IgD-negative memory B cell (primary cell): ENCODE data around the gene SPA17. TPM values are rescaled to one million over a fixed set of nuclear protein-coding genes. Genes with fewer than 3 reads are reported as not detected.

ENCODE experiments used
- H3K27ac Mint-ChIP-seq, 3 donors: one replicate each; pipeline ENCODE4 v1.8.0; 2020 to 2022; ENCODE audit warnings: mild to moderate bottlenecking in 3 of 3, mixed read lengths in 3 of 3, moderate library complexity in 1 of 3
- H3K27me3 Mint-ChIP-seq: one replicate; pipeline ENCODE4 v1.8.0; 2021; ENCODE audit warnings: mixed read lengths
- H3K36me3 Mint-ChIP-seq: one replicate; pipeline ENCODE4 v1.8.0; 2020; ENCODE audit warnings: mild to moderate bottlenecking, mixed read lengths
- H3K4me1 Mint-ChIP-seq, 3 donors: one replicate each; pipeline ENCODE4 v1.8.0; 2020 to 2022; ENCODE audit warnings: mixed read lengths in 3 of 3, mild to moderate bottlenecking in 1 of 3
- H3K4me3 Mint-ChIP-seq, 4 donors: one replicate each; pipeline ENCODE4 v1.8.0; 2020 to 2022; ENCODE audit warnings: mild to moderate bottlenecking in 4 of 4, mixed read lengths in 4 of 4, moderate library complexity in 3 of 4
- H3K9me3 Mint-ChIP-seq, 3 donors: one replicate each; pipeline ENCODE4 v1.8.0; 2020 to 2021; ENCODE audit warnings: mixed read lengths in 3 of 3, mild to moderate bottlenecking in 1 of 3
- polyA plus RNA-seq: library from polyadenylated mRNA; unstranded; fragments of 300-500 nt; fragmentation: Illumina TruSeq; gene quantifications from one replicate; pipeline ENCODE4 v1.2.3, GENCODE V29; 2021

SPA17 gene
- 1.0 TPM for polyA plus RNA-seq

DNA sequence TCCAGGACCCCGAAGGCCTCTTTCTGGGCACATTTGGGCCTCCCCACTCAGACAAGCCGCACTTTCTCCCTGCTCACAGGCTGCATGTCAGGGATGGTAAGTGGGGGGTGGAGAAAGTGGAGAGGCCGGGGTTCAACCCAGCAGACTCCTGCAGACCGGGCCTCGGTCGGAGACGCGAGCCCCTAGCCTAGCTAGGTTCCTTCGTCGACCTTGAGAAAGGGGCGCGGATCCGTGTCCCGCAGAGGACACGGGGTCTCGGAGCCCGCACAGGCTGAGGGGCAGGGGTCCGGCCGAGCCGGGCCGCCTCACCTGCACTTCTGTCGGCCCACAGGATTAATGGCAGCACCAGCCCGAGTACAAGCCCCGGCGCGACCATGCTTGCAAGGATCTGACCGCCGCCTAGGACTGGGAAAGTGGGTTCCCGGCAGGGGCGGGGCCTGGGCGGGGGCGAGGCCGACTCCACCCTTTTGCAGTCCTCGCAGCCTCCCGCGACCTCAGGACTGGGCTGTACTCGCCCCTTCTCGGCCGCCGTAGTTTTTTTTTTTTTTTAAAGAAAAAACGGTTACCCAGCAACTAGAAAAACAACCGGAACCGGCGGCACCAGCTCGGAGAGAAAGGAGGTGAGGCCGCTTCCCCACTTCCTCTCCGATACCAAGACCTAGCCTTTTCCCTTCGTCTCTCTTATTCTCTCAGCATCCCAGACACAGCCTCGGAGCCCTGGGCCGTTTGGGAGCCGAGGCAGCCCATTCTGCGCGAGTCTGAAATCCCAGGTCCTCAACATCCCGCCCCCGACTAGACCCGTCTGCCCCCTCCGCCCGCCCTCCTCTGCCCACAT lies at the start of gene SPA17, which contains the start of gene SIAE:
Gene SPA17 (plus strand): TSS at position 572 of the 835 bp plus-strand sequence. CDS start 1,361 bp downstream, outside the sequence.
Gene SIAE (minus strand): TSS at position 407 of the 835 bp plus-strand sequence. CDS start 31 bp downstream, at position 376.
- Mint-ChIP-seq H3K9me3 (no peaks in the 10 kb centered on the region), H3K36me3 (peaks cover 2% of the 10 kb centered on the region), H3K27ac (peak within 1 kb of the TSS; percentile 99 to 100 (median 99))

DNA sequence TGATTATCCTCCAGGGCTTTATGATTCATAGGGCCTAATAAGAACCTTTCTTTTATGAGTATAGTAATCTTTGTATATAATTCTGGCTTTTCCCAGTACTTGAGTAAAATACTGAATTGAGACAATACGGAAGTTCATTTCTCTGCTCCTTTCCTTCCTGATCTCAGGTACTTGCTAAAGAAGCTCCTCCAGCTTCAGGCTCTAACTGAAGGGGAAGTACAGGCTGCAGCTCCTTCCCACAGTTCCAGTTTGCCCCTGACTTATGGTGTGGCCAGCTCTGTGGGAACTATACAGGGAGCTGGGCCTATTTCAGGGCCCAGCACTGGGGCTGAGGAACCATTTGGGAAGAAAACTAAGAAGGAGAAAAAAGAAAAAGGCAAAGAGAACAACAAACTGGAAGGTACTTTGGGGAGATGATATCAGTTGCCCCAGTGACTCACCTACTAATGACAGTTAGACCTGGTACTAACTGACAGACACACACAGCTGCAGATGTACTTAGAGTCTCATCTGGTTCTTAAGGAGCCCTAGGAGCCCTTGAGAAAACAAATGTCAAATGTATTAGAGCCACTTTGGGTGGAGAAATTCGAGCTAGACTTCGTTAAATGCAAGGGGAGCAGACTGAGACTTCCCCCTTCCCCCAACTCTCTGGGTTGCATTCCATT lies 48.1 kb upstream of the SPA17 start:
- peaks cover 20 to 23% (median 21%) of the 10 kb centered on the region in 3 donors for H3K4me1 Mint-ChIP-seq
- H3K9me3 Mint-ChIP-seq = no peaks in the 10 kb centered on the region
- H3K27me3 Mint-ChIP-seq = no peaks in the 10 kb centered on the region
- H3K36me3 Mint-ChIP-seq = peaks cover 6% of the 10 kb centered on the region
- H3K27ac Mint-ChIP-seq = peak overlapping the region in 1 of 3 donors; percentile 34
- H3K4me3 Mint-ChIP-seq = peak overlapping the region in 1 of 4 donors; percentile 43

More for the DNA sequence above, at the start of gene SPA17, which contains the start of gene SIAE:
- H3K27me3 Mint-ChIP-seq = no peaks in the 10 kb centered on the region
- peak within 1 kb of the TSS; percentile 89 to 98 (median 93) for H3K4me3 Mint-ChIP-seq
- H3K4me1 Mint-ChIP-seq = peaks cover 10 to 18% (median 16%) of the 10 kb centered on the region in 3 donors

DNA sequence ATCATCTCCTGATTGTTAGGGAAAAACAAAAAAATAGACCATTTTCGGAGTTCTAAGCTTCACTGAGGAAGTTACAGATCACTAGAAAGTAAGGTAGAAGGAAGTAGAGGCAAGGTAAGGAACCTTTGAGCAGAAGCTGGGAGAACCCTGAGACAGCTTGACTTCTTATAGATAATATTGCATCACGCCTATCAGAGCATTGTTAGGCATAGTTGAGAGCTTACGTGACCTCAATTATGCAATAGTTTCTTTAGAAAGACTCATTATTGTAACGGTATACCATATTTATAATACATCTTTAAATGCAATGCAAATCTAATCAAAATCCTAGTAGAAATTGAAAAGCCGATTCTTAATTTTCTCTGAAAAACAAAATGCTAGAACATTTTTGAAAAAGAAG lies 46.2 kb upstream of the SPA17 start:
- Mint-ChIP-seq H3K27ac (no peak overlapping the region), H3K36me3 (peaks cover 9% of the 10 kb centered on the region), H3K4me3 (peak overlapping the region in 1 of 4 donors; percentile 2), H3K9me3 (no peaks in the 10 kb centered on the region), H3K4me1 (peaks cover 17 to 19% (median 19%) of the 10 kb centered on the region in 3 donors), H3K27me3 (no peaks in the 10 kb centered on the region)

DNA sequence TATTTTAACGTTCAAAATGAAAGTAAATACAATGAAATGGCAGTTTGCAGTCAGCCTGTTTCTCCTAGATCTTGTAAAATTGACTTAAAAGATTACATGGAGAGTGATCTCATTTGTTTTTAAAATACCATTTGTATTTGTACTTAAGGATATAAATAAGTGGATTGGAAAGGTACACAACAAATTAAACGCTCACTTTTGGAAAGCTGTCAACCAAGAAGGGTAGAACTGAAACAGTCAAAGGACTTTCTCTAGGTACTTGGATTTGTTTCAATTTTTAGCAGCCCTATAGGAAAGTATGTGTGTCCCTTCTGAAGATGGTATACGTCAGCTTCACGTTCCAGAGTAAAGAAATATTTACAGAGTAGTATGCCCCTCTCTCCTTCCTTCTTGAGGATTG lies 43.7 kb upstream of the SPA17 start:
- H3K4me3 Mint-ChIP-seq = peak overlapping the region in 1 of 4 donors; percentile 37
- peaks cover 5 to 10% (median 6%) of the 10 kb centered on the region in 3 donors for H3K4me1 Mint-ChIP-seq
- no peaks in the 10 kb centered on the region for H3K27me3 Mint-ChIP-seq
- peaks cover 9% of the 10 kb centered on the region for H3K36me3 Mint-ChIP-seq
- no peaks in the 10 kb centered on the region for H3K9me3 Mint-ChIP-seq
- H3K27ac Mint-ChIP-seq = no peak overlapping the region

DNA sequence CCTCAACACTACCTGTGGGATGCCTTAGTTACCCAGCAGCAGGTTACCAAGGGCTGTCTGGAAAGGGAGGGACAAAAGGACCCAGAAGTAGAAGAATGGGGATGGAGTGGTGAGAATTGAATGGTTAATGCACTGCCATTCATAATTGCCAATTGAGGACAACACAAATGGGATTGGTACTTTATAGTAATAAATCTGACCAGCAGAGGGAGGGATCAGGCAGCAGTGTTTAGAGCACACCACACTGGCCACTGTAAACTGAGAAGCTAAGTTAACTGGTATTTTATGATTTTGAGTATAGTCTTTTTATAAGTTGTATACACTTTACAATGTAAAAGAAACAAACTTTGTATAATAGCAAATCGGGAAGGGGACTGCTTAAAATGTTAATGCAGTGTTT lies 40.3 kb upstream of the SPA17 start:
- Mint-ChIP-seq H3K27ac (no peak overlapping the region), H3K4me1 (peaks cover 0 to 2% (median 0%) of the 10 kb centered on the region in 3 donors), H3K27me3 (no peaks in the 10 kb centered on the region), H3K9me3 (no peaks in the 10 kb centered on the region), H3K4me3 (no peak overlapping the region), H3K36me3 (peaks cover 4% of the 10 kb centered on the region)

DNA sequence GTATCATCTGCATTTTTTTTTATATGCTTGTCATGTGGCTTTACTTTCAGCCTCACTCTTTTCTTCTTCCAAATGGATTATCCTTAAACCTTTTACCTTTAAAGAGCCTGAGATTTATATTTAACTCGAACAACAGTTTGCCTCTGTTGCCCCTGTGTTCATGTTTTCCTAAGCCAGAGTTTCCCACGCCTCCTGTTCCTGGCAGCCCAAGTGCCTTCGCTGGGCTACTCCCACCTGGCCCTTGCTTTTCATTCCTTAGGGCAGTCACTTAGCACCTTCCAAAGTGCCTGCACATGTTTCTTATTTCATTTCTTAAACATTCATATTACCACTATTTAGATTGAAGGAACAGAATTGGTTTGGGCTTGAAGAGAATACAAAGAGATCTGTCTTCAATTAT lies 37.8 kb upstream of the SPA17 start:
- H3K4me1 Mint-ChIP-seq = no peaks in the 10 kb centered on the region
- peaks cover 2% of the 10 kb centered on the region for H3K36me3 Mint-ChIP-seq
- H3K4me3 Mint-ChIP-seq = no peak overlapping the region
- no peaks in the 10 kb centered on the region for H3K9me3 Mint-ChIP-seq
- H3K27me3 Mint-ChIP-seq = no peaks in the 10 kb centered on the region
- H3K27ac Mint-ChIP-seq = peak overlapping the region in 1 of 3 donors; percentile 20

DNA sequence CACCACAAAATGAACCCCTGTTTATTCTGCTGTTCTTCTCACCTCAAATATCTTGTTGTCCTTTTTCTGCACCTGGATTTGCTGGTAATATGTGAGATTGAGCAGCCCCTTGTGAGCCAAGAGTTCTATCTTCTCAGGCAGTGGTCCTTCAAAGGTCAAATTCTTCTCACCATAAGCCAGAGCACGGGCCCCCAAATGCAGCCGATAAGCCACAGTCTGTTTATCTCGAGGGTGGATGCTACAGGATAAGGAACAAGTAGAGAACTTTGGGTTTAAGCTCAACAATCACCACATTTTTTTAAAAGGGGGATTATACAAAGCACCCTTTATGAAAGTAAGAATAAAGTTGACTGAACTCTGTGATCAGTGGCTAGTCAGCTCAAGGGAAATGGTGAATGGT lies 35.2 kb upstream of the SPA17 start:
- Mint-ChIP-seq H3K4me3 (no peak overlapping the region), H3K36me3 (peaks cover 4% of the 10 kb centered on the region), H3K4me1 (no peaks in the 10 kb centered on the region), H3K27me3 (no peaks in the 10 kb centered on the region), H3K9me3 (no peaks in the 10 kb centered on the region), H3K27ac (no peak overlapping the region)

DNA sequence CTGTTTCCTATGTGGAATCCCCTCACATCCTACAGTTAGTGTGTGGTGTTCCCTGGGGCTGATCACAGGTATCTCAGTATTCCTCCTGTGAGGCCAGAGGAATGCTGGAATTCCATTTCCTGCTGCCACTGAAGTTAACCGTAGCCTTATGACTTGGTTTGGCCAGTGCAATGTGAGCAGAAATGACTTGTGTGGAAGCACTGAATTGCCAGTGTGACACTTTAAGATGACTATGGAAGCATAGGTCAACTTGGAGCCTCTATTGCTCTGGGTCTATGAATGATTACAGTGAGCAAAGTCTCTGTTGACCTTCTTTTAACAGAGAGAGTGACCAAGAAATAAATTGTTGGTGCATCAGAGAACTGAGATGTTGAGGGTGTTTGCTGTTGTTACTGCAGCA lies 34.5 kb upstream of the SPA17 start:
- Mint-ChIP-seq H3K27me3 (no peaks in the 10 kb centered on the region), H3K9me3 (no peaks in the 10 kb centered on the region), H3K27ac (no peak overlapping the region), H3K4me3 (no peak overlapping the region), H3K4me1 (no peaks in the 10 kb centered on the region), H3K36me3 (peaks cover 4% of the 10 kb centered on the region)

DNA sequence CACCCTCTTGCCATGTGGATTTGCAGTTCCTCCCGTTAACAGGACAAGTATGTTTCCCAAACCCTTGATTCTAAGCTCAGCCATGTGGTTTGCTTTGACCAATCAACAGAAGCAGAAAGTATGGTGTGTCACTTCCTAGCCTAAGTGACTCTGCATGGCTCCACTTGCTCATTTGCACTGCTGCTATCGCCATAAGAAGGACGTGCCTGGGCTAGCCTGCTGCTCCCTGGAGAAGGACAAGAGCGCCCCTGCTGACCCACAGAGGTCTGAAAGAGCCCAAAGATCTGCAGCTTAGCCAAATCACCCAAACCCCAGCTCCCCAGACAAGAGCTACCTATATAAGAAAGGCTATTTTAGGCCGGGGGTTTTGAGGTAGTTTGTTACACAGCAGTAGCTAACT lies 33.0 kb upstream of the SPA17 start:
- Mint-ChIP-seq H3K4me3 (no peak overlapping the region), H3K36me3 (peaks cover 4% of the 10 kb centered on the region), H3K4me1 (peaks cover 0 to 5% (median 2%) of the 10 kb centered on the region in 3 donors), H3K27me3 (no peaks in the 10 kb centered on the region), H3K9me3 (no peaks in the 10 kb centered on the region), H3K27ac (no peak overlapping the region)

DNA sequence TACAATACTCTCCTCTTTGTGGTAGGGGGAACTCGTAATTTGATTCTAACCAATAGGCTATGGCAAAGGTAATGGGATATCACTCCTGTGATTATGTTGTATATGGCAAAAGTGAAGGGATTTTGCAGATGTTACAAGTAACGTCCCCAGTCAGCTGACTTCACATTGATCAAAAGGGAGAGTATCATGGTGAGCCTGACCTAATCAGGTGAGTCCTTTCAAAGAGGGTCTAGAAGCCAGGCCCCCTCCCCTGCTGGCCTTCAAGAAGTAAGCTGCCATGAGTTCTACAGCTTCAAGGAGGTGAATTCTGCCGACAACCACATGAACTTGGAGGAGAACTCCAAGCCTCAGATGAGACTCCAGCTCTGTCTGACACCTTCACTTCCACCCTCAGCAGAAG lies 31.1 kb upstream of the SPA17 start:
- Mint-ChIP-seq H3K4me1 (peaks cover 6 to 12% (median 8%) of the 10 kb centered on the region in 3 donors), H3K27me3 (no peaks in the 10 kb centered on the region), H3K27ac (peak overlapping the region in 1 of 3 donors; percentile 76), H3K36me3 (peaks cover 6% of the 10 kb centered on the region), H3K9me3 (no peaks in the 10 kb centered on the region), H3K4me3 (no peak overlapping the region)

DNA sequence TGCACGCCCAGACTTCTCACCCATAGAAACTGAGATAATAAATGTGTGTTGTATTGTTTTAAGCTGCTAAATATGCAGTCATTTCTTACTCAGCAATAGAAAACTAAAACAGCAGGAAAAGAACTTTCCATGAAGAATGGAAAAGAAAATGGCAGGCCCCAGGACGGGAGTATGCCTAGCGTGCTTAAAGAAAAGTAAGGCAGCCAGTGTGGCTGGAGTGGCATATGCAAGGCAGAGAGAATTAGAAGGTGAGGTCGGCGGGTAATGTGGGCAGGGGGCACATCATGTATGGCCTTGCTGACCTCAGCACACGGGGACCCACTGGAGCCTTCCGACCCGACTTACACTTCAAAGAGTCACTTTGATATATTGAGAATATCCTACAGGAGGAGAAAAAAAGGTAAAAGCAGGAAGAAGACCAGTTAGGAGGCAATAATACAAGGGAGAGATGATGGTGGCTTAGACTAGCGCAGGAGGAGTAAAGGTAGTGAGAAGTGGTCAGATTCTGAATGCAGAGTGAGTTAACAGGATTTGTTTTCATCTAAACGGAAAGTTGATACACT lies 30.6 kb upstream of the SPA17 start:
- Mint-ChIP-seq H3K4me3 (no peak overlapping the region), H3K27ac (peak overlapping the region in 1 of 3 donors; percentile 76), H3K9me3 (no peaks in the 10 kb centered on the region), H3K27me3 (no peaks in the 10 kb centered on the region), H3K4me1 (peaks cover 6 to 12% (median 8%) of the 10 kb centered on the region in 3 donors), H3K36me3 (peaks cover 6% of the 10 kb centered on the region)

DNA sequence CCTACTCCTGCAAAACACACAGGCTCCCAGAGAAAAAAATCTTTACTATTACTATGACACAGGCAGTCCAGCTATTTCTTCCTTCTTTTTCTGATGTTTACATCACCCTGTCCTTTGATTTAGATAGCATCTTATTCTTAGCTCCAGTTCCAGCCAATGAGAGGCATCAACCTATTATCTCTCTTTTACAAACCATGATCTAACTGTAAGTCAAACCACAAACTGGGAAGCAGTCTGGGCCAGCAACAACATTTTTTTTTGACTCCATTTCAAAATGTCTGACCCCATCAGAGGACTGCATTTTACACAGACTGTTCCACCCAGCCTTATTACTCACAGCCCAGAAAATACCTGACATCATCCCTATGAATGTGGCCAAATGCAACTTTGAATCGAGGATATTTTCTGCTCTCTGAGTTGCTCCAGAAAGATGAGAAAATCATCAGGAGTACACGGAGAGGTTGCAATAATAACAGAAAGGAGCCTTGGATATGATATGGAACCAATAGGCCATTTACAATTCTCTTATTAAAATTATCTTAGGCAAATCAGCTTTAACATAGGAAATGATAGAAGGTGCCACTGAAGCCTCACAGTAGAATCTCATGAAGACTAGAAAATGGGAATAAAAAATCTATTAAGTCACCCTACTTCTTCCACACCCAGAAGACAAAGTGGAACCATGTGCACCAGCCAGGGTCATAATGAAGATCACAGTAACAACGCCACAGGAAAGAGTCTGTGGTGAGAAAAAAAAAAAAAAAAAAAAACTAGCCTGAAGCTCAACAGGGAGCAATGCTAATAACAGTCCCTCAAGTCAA lies 29.9 kb upstream of the SPA17 start:
- no peak overlapping the region for H3K27ac Mint-ChIP-seq
- H3K27me3 Mint-ChIP-seq = no peaks in the 10 kb centered on the region
- no peaks in the 10 kb centered on the region for H3K9me3 Mint-ChIP-seq
- peaks cover 6 to 12% (median 8%) of the 10 kb centered on the region in 3 donors for H3K4me1 Mint-ChIP-seq
- no peak overlapping the region for H3K4me3 Mint-ChIP-seq
- H3K36me3 Mint-ChIP-seq = peaks cover 6% of the 10 kb centered on the region

DNA sequence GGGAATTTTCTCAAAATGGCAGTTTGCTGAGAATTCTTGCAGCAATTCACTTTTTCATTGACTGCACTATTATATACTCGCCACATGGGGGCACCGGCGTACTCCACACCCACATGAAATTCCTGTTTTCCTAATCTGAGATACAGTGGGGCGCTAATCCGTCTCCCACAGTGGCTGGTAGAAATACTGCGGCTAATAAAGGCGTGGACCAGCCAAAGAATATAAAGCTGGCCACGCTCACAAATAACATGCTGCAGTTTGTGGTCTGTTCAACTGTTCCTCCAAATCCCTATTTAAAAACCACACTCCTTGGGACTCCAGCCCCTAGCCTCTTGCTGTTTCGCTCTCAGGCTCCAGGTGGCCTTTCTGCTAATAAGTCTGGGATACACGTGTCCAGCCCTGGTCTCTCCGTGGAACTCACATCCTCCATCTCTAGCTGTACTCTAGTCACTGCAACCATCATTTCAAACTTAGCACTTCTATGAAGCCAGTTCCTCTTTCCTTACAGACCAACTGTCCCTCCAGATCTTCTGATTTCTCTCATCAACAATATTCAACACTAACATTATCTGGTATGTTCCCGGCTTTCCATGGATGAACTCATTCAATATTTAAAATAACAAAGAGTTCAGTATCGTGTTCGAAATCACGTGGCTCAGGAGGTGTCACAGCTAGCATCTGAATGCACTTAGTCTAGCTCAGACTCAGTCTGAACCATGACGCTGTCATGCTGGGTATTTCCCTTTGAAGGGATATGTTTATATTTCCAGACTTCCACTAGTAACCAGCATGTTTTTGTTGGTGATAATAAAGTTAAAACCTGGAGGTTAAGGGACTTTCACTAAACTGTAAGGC lies 29.1 kb upstream of the SPA17 start:
- no peak overlapping the region for H3K4me3 Mint-ChIP-seq
- H3K27ac Mint-ChIP-seq = no peak overlapping the region
- H3K4me1 Mint-ChIP-seq = peaks cover 6 to 12% (median 8%) of the 10 kb centered on the region in 3 donors
- peaks cover 6% of the 10 kb centered on the region for H3K36me3 Mint-ChIP-seq
- no peaks in the 10 kb centered on the region for H3K9me3 Mint-ChIP-seq
- H3K27me3 Mint-ChIP-seq = no peaks in the 10 kb centered on the region

DNA sequence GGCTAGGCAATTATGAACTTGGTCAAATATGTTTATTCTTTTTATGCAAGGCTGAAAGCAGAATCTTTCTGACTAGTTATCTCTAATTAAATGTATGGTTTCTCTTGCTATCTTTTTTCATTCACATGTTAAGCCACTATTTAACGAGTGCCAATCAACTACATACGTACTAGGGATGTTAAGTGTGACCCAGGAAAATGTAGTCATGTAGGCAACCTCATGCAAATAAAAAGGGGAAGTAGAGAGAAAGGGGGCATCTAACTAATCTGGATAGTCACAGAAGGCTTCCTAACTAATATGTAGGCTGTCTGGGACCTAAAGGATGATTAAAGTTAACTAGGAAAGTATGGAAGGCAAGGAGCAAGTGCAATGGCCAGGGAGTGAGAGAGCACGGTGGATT lies 27.6 kb upstream of the SPA17 start:
- Mint-ChIP-seq H3K27ac (no peak overlapping the region), H3K9me3 (no peaks in the 10 kb centered on the region), H3K36me3 (peaks cover 5% of the 10 kb centered on the region), H3K4me1 (peaks cover 6 to 12% (median 8%) of the 10 kb centered on the region in 3 donors), H3K4me3 (no peak overlapping the region), H3K27me3 (no peaks in the 10 kb centered on the region)
